Neural cell (in vitro differentiated cells): ENCODE results near the gene POLR1C. TPM values are rescaled to one million over a fixed set of nuclear protein-coding genes. Genes with fewer than 3 reads are reported as not detected.

Experiments used
- H2AFZ ChIP-seq: fragments of 200-600, 300-800 bp; sonication (generic), shearing (Covaris generic); 2 replicates; pipeline ENCODE4 v1.6.0; 2014; ENCODE audit warnings: low read depth, mild to moderate bottlenecking, antibody characterized with exemption, low read length, moderate library complexity
- H3F3A ChIP-seq: fragments of 200-600 bp; shearing (Covaris generic); 2 replicates; pipeline ENCODE4 v1.6.1; 2016; ENCODE audit warnings: mild to moderate bottlenecking, moderate library complexity, mixed read lengths, antibody characterized with exemption, low read length; ENCODE audit not compliant: insufficient read depth, poor library complexity, severe bottlenecking
- H3K27ac ChIP-seq: fragments of 200-600, 300-800 bp; sonication (generic), shearing (Covaris generic); 2 replicates; pipeline ENCODE4 v1.5.1; 2014; ENCODE audit warnings: mild to moderate bottlenecking, low read length, moderate library complexity
- H3K27me3 ChIP-seq: fragments of 300-800, 200-600 bp; sonication (generic), shearing (Covaris generic); 2 replicates; pipeline ENCODE4 v1.6.0; 2014; ENCODE audit warnings: mild to moderate bottlenecking, low read depth, low read length, moderate library complexity; ENCODE audit not compliant: insufficient read depth
- H3K36me3 ChIP-seq: fragments of 300-800, 200-600 bp; sonication (generic), shearing (Covaris generic); 2 replicates; pipeline ENCODE4 v1.5.1; 2014; ENCODE audit warnings: mild to moderate bottlenecking, antibody characterized with exemption, low read length, moderate library complexity; ENCODE audit not compliant: insufficient read depth
- H3K4me2 ChIP-seq: fragments of 300-800, 200-600 bp; sonication (generic), shearing (Covaris generic); 2 replicates; pipeline ENCODE4 v1.6.0; 2014; ENCODE audit warnings: mild to moderate bottlenecking, low read length
- H3K4me3 ChIP-seq: fragments of 300-800, 200-600 bp; sonication (generic), shearing (Covaris generic); 2 replicates; pipeline ENCODE4 v1.5.1; 2014; ENCODE audit warnings: mild to moderate bottlenecking, low read length, moderate library complexity
- H3K79me2 ChIP-seq: fragments of 200-600 bp; shearing (Covaris generic); replicated peaks from 2 replicates; pipeline ENCODE4 v1.6.0; 2014; ENCODE audit warnings: mild to moderate bottlenecking, low read length, moderate library complexity; ENCODE audit not compliant: insufficient read depth
- H3K9ac ChIP-seq: fragments of 300-800, 200-600 bp; sonication (generic), shearing (Covaris generic); 2 replicates; pipeline ENCODE4 v1.6.1; 2016; ENCODE audit warnings: mild to moderate bottlenecking, low read length, mixed read lengths
- H3K9me2 ChIP-seq: fragments of 200-600 bp; shearing (Covaris generic); 2 replicates; pipeline ENCODE4 v1.6.1; 2016; ENCODE audit warnings: mild to moderate bottlenecking, low read length, mixed read lengths; ENCODE audit not compliant: insufficient read depth
- H3K9me3 ChIP-seq: fragments of 200-600, 300-800 bp; sonication (generic), shearing (Covaris generic); 2 replicates; pipeline ENCODE4 v1.6.1; 2016; ENCODE audit warnings: mild to moderate bottlenecking, mixed run types, low read length, moderate library complexity, mixed read lengths
- H4K20me1 ChIP-seq: fragments of 200-600 bp; shearing (Covaris generic); 2 replicates; pipeline ENCODE4 v1.6.1; 2016; ENCODE audit warnings: mild to moderate bottlenecking, mixed run types; ENCODE audit not compliant: insufficient read depth
- EP300 ChIP-seq: fragments of 450-650 bp; conservative IDR thresholded peaks from 2 replicates; pipeline ENCODE4 v1.6.1; 2014; ENCODE audit warnings: antibody characterized with exemption, mild to moderate bottlenecking, moderate library complexity; ENCODE audit not compliant: poor library complexity, severe bottlenecking
- EZH2 ChIP-seq: fragments of 200-600, 300-800 bp; shearing (Covaris generic), sonication (generic); IDR thresholded peaks from 2 replicates; pipeline ENCODE4 v1.6.1; 2014; ENCODE audit warnings: antibody characterized with exemption, low read length, borderline replicate concordance, mild to moderate bottlenecking; ENCODE audit not compliant: insufficient read depth, poor library complexity, severe bottlenecking
- MXI1 ChIP-seq: fragments of 450-650 bp; conservative IDR thresholded peaks from 2 replicates; pipeline ENCODE4 v1.6.1; 2014; ENCODE audit warnings: antibody characterized with exemption, mild to moderate bottlenecking; ENCODE audit not compliant: poor library complexity, severe bottlenecking
- POLR2AphosphoS5 ChIP-seq: IDR thresholded peaks from 2 replicates; pipeline ENCODE4 v1.6.1; 2012
- RAD21 ChIP-seq: fragments of 450-650 bp; conservative IDR thresholded peaks from 2 replicates; pipeline ENCODE4 v1.6.1; 2014; ENCODE audit warnings: antibody characterized with exemption, mild to moderate bottlenecking, moderate library complexity
- SMC3 ChIP-seq: fragments of 450-650 bp; conservative IDR thresholded peaks from 2 replicates; pipeline ENCODE4 v1.6.1; 2014; ENCODE audit warnings: antibody characterized with exemption, mild to moderate bottlenecking, moderate library complexity; ENCODE audit not compliant: poor library complexity
- TAF1 ChIP-seq: IDR thresholded peaks from 2 replicates; pipeline ENCODE4 v1.6.1; 2012; ENCODE audit warnings: low read depth
- polyA plus RNA-seq: library from polyadenylated mRNA; depleted of rRNA; stranded (reverse); fragments of >200 nt; gene quantifications from 2 replicates; pipeline ENCODE4 v1.2.3, GENCODE V29; 2014
- TF ChIP-seq, protein P1 (sequence below): fragments of 450-650 bp; IDR thresholded peaks from 2 replicates; pipeline ENCODE4 v1.5.1; 2014; ENCODE audit warnings: antibody characterized with exemption, mild to moderate bottlenecking, moderate library complexity; ENCODE audit not compliant: poor library complexity, severe bottlenecking
- TF ChIP-seq, protein P2 (sequence below): IDR thresholded peaks from 2 replicates; pipeline ENCODE4 v1.6.1; 2012; ENCODE audit warnings: borderline replicate concordance

POLR1C gene
- polyA plus RNA-seq, 1 donor from 2014 or later = 88.7 TPM

DNA sequence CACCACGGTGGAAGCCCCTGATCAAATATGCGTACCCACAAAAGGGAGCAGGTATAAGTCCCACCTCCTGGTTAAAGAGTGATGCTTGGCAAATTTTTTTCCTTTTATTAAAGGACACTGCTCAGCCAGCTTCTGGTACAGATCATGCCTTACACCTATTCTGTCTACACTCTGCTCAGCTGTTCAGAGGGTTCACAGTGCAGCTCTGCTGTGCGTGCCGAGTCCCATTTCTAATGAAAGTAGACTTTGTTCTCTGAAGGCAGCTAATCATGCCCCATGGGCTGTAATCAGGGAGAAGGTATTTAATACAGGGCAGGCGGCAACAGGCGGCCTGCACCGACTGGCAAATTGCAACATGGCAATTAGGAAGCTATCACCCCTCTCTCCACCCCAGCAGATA, 23.1 kb upstream of the POLR1C start:
- Histone ChIP-seq H4K20me1 (no peaks in the 10 kb centered on the region), H2AFZ (no peak overlapping the region), H3F3A (no peaks in the 10 kb centered on the region), H3K9me2 (no peaks in the 10 kb centered on the region), H3K36me3 (no peaks in the 10 kb centered on the region), H3K27ac (no peak overlapping the region), H3K4me2 (no peak overlapping the region), H3K4me3 (no peak overlapping the region), H3K9ac (no peak overlapping the region), H3K9me3 (no peaks in the 10 kb centered on the region), H3K79me2 (no peaks in the 10 kb centered on the region), H3K27me3 (no peaks in the 10 kb centered on the region)
- no peak for TF ChIP-seq EZH2
- TF ChIP-seq SMC3 = no peak
- no peak for TF ChIP-seq EP300
- no peak for TF ChIP-seq POLR2AphosphoS5
- TF ChIP-seq MXI1 = no peak
- TF ChIP-seq TAF1 = no peak
- TF ChIP-seq, protein P1, sequence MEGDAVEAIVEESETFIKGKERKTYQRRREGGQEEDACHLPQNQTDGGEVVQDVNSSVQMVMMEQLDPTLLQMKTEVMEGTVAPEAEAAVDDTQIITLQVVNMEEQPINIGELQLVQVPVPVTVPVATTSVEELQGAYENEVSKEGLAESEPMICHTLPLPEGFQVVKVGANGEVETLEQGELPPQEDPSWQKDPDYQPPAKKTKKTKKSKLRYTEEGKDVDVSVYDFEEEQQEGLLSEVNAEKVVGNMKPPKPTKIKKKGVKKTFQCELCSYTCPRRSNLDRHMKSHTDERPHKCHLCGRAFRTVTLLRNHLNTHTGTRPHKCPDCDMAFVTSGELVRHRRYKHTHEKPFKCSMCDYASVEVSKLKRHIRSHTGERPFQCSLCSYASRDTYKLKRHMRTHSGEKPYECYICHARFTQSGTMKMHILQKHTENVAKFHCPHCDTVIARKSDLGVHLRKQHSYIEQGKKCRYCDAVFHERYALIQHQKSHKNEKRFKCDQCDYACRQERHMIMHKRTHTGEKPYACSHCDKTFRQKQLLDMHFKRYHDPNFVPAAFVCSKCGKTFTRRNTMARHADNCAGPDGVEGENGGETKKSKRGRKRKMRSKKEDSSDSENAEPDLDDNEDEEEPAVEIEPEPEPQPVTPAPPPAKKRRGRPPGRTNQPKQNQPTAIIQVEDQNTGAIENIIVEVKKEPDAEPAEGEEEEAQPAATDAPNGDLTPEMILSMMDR = no peak
- TF ChIP-seq, protein P2, sequence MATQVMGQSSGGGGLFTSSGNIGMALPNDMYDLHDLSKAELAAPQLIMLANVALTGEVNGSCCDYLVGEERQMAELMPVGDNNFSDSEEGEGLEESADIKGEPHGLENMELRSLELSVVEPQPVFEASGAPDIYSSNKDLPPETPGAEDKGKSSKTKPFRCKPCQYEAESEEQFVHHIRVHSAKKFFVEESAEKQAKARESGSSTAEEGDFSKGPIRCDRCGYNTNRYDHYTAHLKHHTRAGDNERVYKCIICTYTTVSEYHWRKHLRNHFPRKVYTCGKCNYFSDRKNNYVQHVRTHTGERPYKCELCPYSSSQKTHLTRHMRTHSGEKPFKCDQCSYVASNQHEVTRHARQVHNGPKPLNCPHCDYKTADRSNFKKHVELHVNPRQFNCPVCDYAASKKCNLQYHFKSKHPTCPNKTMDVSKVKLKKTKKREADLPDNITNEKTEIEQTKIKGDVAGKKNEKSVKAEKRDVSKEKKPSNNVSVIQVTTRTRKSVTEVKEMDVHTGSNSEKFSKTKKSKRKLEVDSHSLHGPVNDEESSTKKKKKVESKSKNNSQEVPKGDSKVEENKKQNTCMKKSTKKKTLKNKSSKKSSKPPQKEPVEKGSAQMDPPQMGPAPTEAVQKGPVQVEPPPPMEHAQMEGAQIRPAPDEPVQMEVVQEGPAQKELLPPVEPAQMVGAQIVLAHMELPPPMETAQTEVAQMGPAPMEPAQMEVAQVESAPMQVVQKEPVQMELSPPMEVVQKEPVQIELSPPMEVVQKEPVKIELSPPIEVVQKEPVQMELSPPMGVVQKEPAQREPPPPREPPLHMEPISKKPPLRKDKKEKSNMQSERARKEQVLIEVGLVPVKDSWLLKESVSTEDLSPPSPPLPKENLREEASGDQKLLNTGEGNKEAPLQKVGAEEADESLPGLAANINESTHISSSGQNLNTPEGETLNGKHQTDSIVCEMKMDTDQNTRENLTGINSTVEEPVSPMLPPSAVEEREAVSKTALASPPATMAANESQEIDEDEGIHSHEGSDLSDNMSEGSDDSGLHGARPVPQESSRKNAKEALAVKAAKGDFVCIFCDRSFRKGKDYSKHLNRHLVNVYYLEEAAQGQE = no peak
- TF ChIP-seq RAD21 = no peak

DNA sequence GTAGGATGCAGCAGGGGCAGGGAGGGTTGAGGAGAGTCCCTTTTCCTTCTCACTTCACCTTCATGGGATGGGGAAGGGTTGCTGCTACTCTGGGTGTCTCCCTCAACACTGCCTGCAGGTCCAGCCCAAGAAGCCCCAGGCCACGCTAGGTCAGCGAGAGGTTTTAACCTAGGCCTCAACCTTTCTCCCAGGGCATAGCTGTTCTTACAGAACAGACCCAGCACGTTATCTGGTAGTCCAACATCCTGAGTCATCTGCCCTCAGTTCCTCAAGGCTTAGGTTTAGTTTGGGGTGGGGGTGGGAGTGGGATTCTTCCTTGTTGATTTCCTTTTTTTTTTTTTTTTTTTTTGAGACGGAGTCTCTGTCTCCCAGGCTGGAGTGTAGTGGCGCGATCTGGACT, 22.6 kb upstream of the POLR1C start:
- Histone ChIP-seq H3F3A (no peaks in the 10 kb centered on the region), H2AFZ (no peak overlapping the region), H3K9ac (no peak overlapping the region), H3K79me2 (no peaks in the 10 kb centered on the region), H3K36me3 (no peaks in the 10 kb centered on the region), H3K9me2 (no peaks in the 10 kb centered on the region), H4K20me1 (no peaks in the 10 kb centered on the region), H3K4me2 (no peak overlapping the region), H3K27ac (no peak overlapping the region), H3K9me3 (no peaks in the 10 kb centered on the region), H3K4me3 (no peak overlapping the region), H3K27me3 (no peaks in the 10 kb centered on the region)
- TF ChIP-seq, protein P1 = no peak
- TF ChIP-seq TAF1 = no peak
- no peak for TF ChIP-seq EZH2
- TF ChIP-seq RAD21 = no peak
- TF ChIP-seq, protein P2 = no peak
- no peak for TF ChIP-seq EP300
- no peak for TF ChIP-seq MXI1
- no peak for TF ChIP-seq SMC3
- no peak for TF ChIP-seq POLR2AphosphoS5
